Mammary epithelial cell (primary cell): ENCODE measurements around the gene DNMBP.
"Not testable (repeated sequence)": the region's sequence is repeated elsewhere in the genome, so short reads cannot be mapped to it uniquely, and the experiment has no call there.

ENCODE experiments used
- EZH2 ChIP-seq: IDR thresholded peaks from 2 replicates; pipeline ENCODE4 v1.6.1; 2012; ENCODE audit warnings: low read length, inconsistent platforms, borderline replicate concordance
- TF ChIP-seq, protein P1 (sequence below), 2 donors: IDR thresholded peaks in 1 of 2; conservative IDR thresholded peaks in 1 of 2; 2 replicates each; pipeline ENCODE4 v1.5.1; 2011 to 2012; ENCODE audit warnings: inconsistent platforms in 2 of 2, low read length in 2 of 2, mild to moderate bottlenecking in 2 of 2, control low read depth in 1 of 2, low read depth in 1 of 2; ENCODE audit not compliant: insufficient read depth in 1 of 2; ENCODE audit errors: extremely low read depth in 1 of 2

- TF ChIP-seq, protein P1, sequence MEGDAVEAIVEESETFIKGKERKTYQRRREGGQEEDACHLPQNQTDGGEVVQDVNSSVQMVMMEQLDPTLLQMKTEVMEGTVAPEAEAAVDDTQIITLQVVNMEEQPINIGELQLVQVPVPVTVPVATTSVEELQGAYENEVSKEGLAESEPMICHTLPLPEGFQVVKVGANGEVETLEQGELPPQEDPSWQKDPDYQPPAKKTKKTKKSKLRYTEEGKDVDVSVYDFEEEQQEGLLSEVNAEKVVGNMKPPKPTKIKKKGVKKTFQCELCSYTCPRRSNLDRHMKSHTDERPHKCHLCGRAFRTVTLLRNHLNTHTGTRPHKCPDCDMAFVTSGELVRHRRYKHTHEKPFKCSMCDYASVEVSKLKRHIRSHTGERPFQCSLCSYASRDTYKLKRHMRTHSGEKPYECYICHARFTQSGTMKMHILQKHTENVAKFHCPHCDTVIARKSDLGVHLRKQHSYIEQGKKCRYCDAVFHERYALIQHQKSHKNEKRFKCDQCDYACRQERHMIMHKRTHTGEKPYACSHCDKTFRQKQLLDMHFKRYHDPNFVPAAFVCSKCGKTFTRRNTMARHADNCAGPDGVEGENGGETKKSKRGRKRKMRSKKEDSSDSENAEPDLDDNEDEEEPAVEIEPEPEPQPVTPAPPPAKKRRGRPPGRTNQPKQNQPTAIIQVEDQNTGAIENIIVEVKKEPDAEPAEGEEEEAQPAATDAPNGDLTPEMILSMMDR (conservative IDR thresholded peaks at IDR 0.05 in 1 of 2, IDR thresholded peaks at IDR 0.05 in 1 of 2; ENCODE audit: extremely low read depth in 1 of 2, insufficient read depth in 1 of 2, low read depth in 1 of 2, low read length in 2 of 2) = not testable (repeated sequence)
- not testable (repeated sequence) for TF ChIP-seq EZH2
These were observed 2.2 kb upstream of the DNMBP start for GRCh38 chr10:100011906-100012305.
